Astrocyte of the cerebellum (primary cell): ENCODE results near the gene CLEC14A.

Experiments used
- DNase-seq: peaks from one replicate; pipeline ENCODE4 v3.0.0-alpha.2; 2011; ENCODE audit warnings: low read depth
- H3K4me3 ChIP-seq: 2 replicates; pipeline ENCODE4 v1.5.1; 2011; ENCODE audit warnings: mild to moderate bottlenecking, low read depth, low read length, moderate library complexity
- CTCF ChIP-seq: IDR thresholded peaks from 2 replicates; pipeline ENCODE4 v1.5.1; 2012; ENCODE audit warnings: low read length, low read depth, moderate library complexity, mild to moderate bottlenecking; ENCODE audit errors: missing control alignments
- in situ Hi-C: cut with HindIII; loops from 2 replicates; pipeline ENCODE4 v1.10.0; 2017; ENCODE audit warnings: low sequenced_read_pairs

CLEC14A gene

GRCh38 chr14:38213001-38213400, 42.9 kb downstream of the CLEC14A start:
- H3K4me3 ChIP-seq = no peak overlapping the region
- TF ChIP-seq CTCF = no peak
- in situ Hi-C loops = no loop called here
- DNase-seq = peak; percentile 31

DNA sequence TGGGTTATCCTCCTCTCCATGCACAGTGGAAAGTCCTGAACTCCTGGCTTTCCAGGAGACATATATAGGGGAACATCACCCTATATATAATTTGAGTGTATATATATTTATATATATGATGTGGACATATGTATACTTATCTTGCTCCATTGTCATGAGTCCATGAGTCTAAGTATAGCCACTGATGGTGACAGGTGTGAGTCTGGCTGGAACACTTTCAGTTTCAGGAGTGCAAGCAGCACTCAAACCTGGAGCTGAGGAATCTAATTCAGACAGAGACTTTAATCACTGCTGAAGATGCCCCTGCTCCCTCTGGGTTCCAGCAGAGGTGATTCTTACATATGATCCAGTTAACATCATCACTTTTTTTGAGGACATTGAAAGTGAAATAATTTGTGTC, 43.8 kb downstream of the CLEC14A start:
- H3K4me3 ChIP-seq = no peak overlapping the region
- in situ Hi-C loops = no loop called here
- DNase-seq = no peak
- TF ChIP-seq CTCF = no peak

- H3K4me3 ChIP-seq = peak overlapping the region; percentile 41
- no peak for DNase-seq
- in situ Hi-C loops = no loop called here
- TF ChIP-seq CTCF = no peak
These were observed 44.6 kb downstream of the CLEC14A start for GRCh38 chr14:38211255-38211735.

GRCh38 chr14:38210587-38211216, 45.2 kb downstream of the CLEC14A start:
- in situ Hi-C loops = no loop called here
- no peak for DNase-seq
- TF ChIP-seq CTCF = peak; percentile 54
- H3K4me3 ChIP-seq = peak overlapping the region; percentile 41

- TF ChIP-seq CTCF = no peak
- in situ Hi-C loops = no loop called here
- peak overlapping the region; percentile 41 for H3K4me3 ChIP-seq
- no peak for DNase-seq
These were observed 46.0 kb downstream of the CLEC14A start for GRCh38 chr14:38209572-38210557.

- in situ Hi-C loops = no loop called here
- peak; percentile 21 for TF ChIP-seq CTCF
- DNase-seq = no peak
- H3K4me3 ChIP-seq = peak overlapping the region; percentile 41
These were observed 47.0 kb downstream of the CLEC14A start for GRCh38 chr14:38208618-38209562.
